SU-DHL-6 (cell line): ENCODE data around the gene CH25H.

ENCODE experiments used
- CTCF ChIP-seq: fragments of 200-600 bp; sonication (generic); IDR thresholded peaks from one replicate; pipeline ENCODE4 v1.5.1; 2017; ENCODE audit warnings: antibody characterized with exemption, mild to moderate bottlenecking, low read length, moderate library complexity; ENCODE audit not compliant: insufficient read depth, poor library complexity, severe bottlenecking
- EZH2phosphoT487 ChIP-seq: fragments of 200-600 bp; sonication (generic), shearing (Covaris generic); conservative IDR thresholded peaks from 2 replicates; pipeline ENCODE4 v1.6.1; 2018; ENCODE audit warnings: mild to moderate bottlenecking, antibody characterized with exemption, low read length, moderate library complexity, mixed read lengths

- TF ChIP-seq CTCF (no peak), EZH2phosphoT487 (no peak)
Observed at GRCh38 chr10:89241486-89242344, 34.6 kb upstream of the CH25H start.
